Natural killer cell (primary cell): ENCODE measurements around the gene PWWP2B. TPM values are rescaled to one million over a fixed set of nuclear protein-coding genes. Genes with fewer than 3 reads are reported as not detected.
"Not testable (repeated sequence)": the region's sequence is repeated elsewhere in the genome, so short reads cannot be mapped to it uniquely, and the experiment has no call there.

Source experiments
- ATAC-seq, 3 donors: fragments of 150-1000 bp in 2 of 3; fragments of 200-7000 bp in 1 of 3; cut with Tn5 transposase; 1 replicate in 1 of 3; 2 replicates in 2 of 3; pipeline ENCODE4 v1.10.0; 2021; ENCODE audit warnings: mild to moderate bottlenecking in 2 of 3, moderate library complexity in 2 of 3
- DNase-seq, 2 donors: peaks; one replicate each; pipeline versions ENCODE4 v3.0.0 to v3.0.0-alpha.2; 2013 to 2021; ENCODE audit warnings: mixed read lengths in 1 of 2
- H3K27ac ChIP-seq: one replicate; pipeline ENCODE4 v1.5.1; 2013; ENCODE audit warnings: mild to moderate bottlenecking, low read length
- H3K27me3 ChIP-seq: one replicate; pipeline ENCODE4 v1.6.1; 2013; ENCODE audit warnings: low read length; ENCODE audit not compliant: control insufficient read depth, insufficient read depth
- H3K36me3 ChIP-seq: one replicate; pipeline ENCODE4 v1.6.1; 2013; ENCODE audit warnings: low read length; ENCODE audit not compliant: control insufficient read depth, insufficient read depth
- H3K4me1 ChIP-seq: one replicate; pipeline ENCODE4 v1.6.1; 2013; ENCODE audit warnings: low read length; ENCODE audit not compliant: control insufficient read depth, insufficient read depth
- H3K4me3 ChIP-seq: one replicate; pipeline ENCODE4 v1.5.1; 2013; ENCODE audit warnings: low read length
- H3K9me3 ChIP-seq: one replicate; pipeline ENCODE4 v1.6.1; 2013; ENCODE audit warnings: low read length; ENCODE audit not compliant: control insufficient read depth, insufficient read depth
- H3K27ac Mint-ChIP-seq, 2 donors: one replicate each; pipeline ENCODE4 v1.8.0; 2022; ENCODE audit warnings: mild to moderate bottlenecking in 2 of 2, mixed read lengths in 2 of 2, moderate library complexity in 1 of 2
- H3K27me3 Mint-ChIP-seq, 2 donors: one replicate each; pipeline ENCODE4 v1.8.0; 2022; ENCODE audit warnings: low read depth in 2 of 2, mixed read lengths in 2 of 2
- H3K36me3 Mint-ChIP-seq: one replicate; pipeline ENCODE4 v1.8.0; 2022; ENCODE audit warnings: mixed read lengths
- H3K4me1 Mint-ChIP-seq, 2 donors: one replicate each; pipeline ENCODE4 v1.8.0; 2022; ENCODE audit warnings: mixed read lengths in 2 of 2
- H3K4me3 Mint-ChIP-seq: one replicate; pipeline ENCODE4 v1.8.0; 2022; ENCODE audit warnings: mild to moderate bottlenecking, moderate library complexity, mixed read lengths
- H3K9me3 Mint-ChIP-seq, 2 donors: one replicate each; pipeline ENCODE4 v1.8.0; 2022; ENCODE audit warnings: mixed read lengths in 2 of 2
- whole genome bisulfite sequencing: methylation state at CpG from one replicate; pipeline ENCODE4 v1.1.7; 2013; ENCODE audit warnings: missing lambda C conversion rate; ENCODE audit not compliant: insufficient coverage; 5-methylcytosine and 5-hydroxymethylcytosine counted together
- intact Hi-C: fragments of 100-400 bp; cut with micrococcal nuclease; formaldehyde crosslinking; loops from one replicate; pipeline ENCODE4 v1.14.2; 2022
- total RNA-seq, 4 donors: library from RNA; stranded (reverse); fragments of 120-200 nt in 1 of 4; gene quantifications; one replicate each; pipeline versions ENCODE4 v1.2.3 to v1.2.4, GENCODE V29; 2013 to 2022
- TF ChIP-seq, protein P1 (sequence below): fragments of 200-600 bp; IDR thresholded peaks from one replicate; pipeline ENCODE4 v1.8.0; 2022; ENCODE audit warnings: antibody characterized with exemption

Gene PWWP2B
- total RNA-seq, 3 donors from 2014 or later (not counting 1 experiment from before 2014, with no cell fraction given), result 23.7 to 29.5 (median 24.4) TPM

DNA sequence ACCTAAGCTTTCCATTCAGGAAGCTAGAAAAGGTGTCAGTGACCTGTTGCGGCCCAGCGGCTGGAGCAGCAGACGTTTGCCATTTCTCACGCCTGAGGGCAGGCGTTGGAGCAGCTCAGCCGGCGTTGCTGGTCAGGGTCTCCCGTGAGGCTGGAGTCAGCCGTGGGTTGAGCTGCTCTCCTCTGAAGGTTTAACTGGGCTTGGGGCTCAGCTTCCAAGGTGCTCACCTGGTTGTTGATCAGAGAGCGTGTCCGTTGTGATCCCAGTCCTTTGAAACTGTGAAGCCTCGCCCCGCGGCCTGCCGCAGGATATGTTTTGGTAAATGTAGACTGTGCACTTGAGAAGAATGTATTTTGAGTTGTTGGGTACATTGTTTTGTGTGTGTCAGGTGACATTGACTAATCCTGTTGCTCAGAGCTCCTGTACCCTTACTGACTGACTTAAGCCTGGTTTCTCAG, 20.6 kb upstream of the PWWP2B start:
- no peak for DNase-seq
- intact Hi-C loops, result no loop called here
- TF ChIP-seq, protein P1, sequence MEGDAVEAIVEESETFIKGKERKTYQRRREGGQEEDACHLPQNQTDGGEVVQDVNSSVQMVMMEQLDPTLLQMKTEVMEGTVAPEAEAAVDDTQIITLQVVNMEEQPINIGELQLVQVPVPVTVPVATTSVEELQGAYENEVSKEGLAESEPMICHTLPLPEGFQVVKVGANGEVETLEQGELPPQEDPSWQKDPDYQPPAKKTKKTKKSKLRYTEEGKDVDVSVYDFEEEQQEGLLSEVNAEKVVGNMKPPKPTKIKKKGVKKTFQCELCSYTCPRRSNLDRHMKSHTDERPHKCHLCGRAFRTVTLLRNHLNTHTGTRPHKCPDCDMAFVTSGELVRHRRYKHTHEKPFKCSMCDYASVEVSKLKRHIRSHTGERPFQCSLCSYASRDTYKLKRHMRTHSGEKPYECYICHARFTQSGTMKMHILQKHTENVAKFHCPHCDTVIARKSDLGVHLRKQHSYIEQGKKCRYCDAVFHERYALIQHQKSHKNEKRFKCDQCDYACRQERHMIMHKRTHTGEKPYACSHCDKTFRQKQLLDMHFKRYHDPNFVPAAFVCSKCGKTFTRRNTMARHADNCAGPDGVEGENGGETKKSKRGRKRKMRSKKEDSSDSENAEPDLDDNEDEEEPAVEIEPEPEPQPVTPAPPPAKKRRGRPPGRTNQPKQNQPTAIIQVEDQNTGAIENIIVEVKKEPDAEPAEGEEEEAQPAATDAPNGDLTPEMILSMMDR, result no peak
- Histone ChIP-seq H3K4me3 (no peak overlapping the region), H3K27ac (no peak overlapping the region), H3K9me3 (no peaks in the 10 kb centered on the region), H3K4me1 (peaks cover 15% of the 10 kb centered on the region), H3K36me3 (no peaks in the 10 kb centered on the region), H3K27me3 (no peaks in the 10 kb centered on the region)
- H3K4me3 Mint-ChIP-seq, result no peak overlapping the region
- peaks cover 0 to 6% of the 10 kb centered on the region in 2 donors for H3K27me3 Mint-ChIP-seq
- 90% methylated on average over 15 of the region's 15 CpGs for WGBS
- H3K36me3 Mint-ChIP-seq, result no peaks in the 10 kb centered on the region
- H3K27ac Mint-ChIP-seq, result peak overlapping the region in 1 of 2 donors; percentile 18
- ATAC-seq, result no peak
- peaks cover 8 to 16% of the 10 kb centered on the region in 2 donors for H3K4me1 Mint-ChIP-seq
- no peaks in the 10 kb centered on the region for H3K9me3 Mint-ChIP-seq

- H3K4me3 ChIP-seq, result no peak overlapping the region
- no peak for ATAC-seq
- no peaks in the 10 kb centered on the region for H3K36me3 Mint-ChIP-seq
- H3K36me3 ChIP-seq, result no peaks in the 10 kb centered on the region
- H3K27ac ChIP-seq, result no peak overlapping the region
- no peaks in the 10 kb centered on the region for H3K9me3 ChIP-seq
- no peaks in the 10 kb centered on the region for H3K27me3 ChIP-seq
- peaks cover 17% of the 10 kb centered on the region for H3K4me1 ChIP-seq
- H3K4me3 Mint-ChIP-seq, result no peak overlapping the region
- peaks cover 11 to 19% of the 10 kb centered on the region in 2 donors for H3K4me1 Mint-ChIP-seq
- WGBS, result 90% methylated on average over 7 of the region's 7 CpGs
- intact Hi-C loops, result no loop called here
- H3K27ac Mint-ChIP-seq, result no peak overlapping the region
- DNase-seq, result no peak
- peaks cover 0 to 3% of the 10 kb centered on the region in 2 donors for H3K27me3 Mint-ChIP-seq
- TF ChIP-seq, protein P1, result no peak
- H3K9me3 Mint-ChIP-seq, result no peaks in the 10 kb centered on the region
These were observed 19.7 kb upstream of the PWWP2B start for GRCh38 chr10:132377326-132377725.

GRCh38 chr10:132379026-132379425, 18.0 kb upstream of the PWWP2B start:
- H3K4me3 Mint-ChIP-seq, intact Hi-C loops, DNase-seq, H3K9me3 ChIP-seq, H3K27ac Mint-ChIP-seq, H3K36me3 ChIP-seq, H3K27ac ChIP-seq, ATAC-seq, H3K27me3 Mint-ChIP-seq, H3K9me3 Mint-ChIP-seq, H3K4me3 ChIP-seq, H3K27me3 ChIP-seq, H3K36me3 Mint-ChIP-seq: not testable (repeated sequence)
- WGBS, result 92% methylated on average over 16 of the region's 16 CpGs
- H3K4me1 Mint-ChIP-seq, result peaks cover 17 to 23% of the 10 kb centered on the region in 2 donors
- H3K4me1 ChIP-seq, result peaks cover 19% of the 10 kb centered on the region

- H3K27me3 Mint-ChIP-seq, H3K27ac Mint-ChIP-seq, DNase-seq, H3K4me3 ChIP-seq, H3K9me3 Mint-ChIP-seq, H3K9me3 ChIP-seq, H3K36me3 Mint-ChIP-seq, H3K27ac ChIP-seq, ATAC-seq, H3K36me3 ChIP-seq, H3K4me3 Mint-ChIP-seq, H3K27me3 ChIP-seq: not testable (repeated sequence)
- H3K4me1 ChIP-seq, result peaks cover 16% of the 10 kb centered on the region
- WGBS, result 94% methylated on average over 4 of the region's 4 CpGs
- intact Hi-C loops, result loop anchor here (10.0 kb wide), 1 partner anchor 254 kb away; no protein-coding TSS in a partner anchor
- H3K4me1 Mint-ChIP-seq, result peaks cover 17 to 18% of the 10 kb centered on the region in 2 donors
These were observed 16.0 kb upstream of the PWWP2B start for GRCh38 chr10:132380986-132381385.
